OCI-LY3 (cell line): ENCODE data around the gene PTPRM.

Source experiments
- H2AFZ ChIP-seq: fragments of 200-600, 300-600 bp; shearing (Covaris generic); 2 replicates; pipeline ENCODE4 v1.6.0; 2014; ENCODE audit warnings: antibody characterized with exemption, low read depth, low read length
- H3K27ac ChIP-seq: fragments of 200-600, 300-600 bp; sonication (generic); 2 replicates; pipeline ENCODE4 v1.5.1; 2014; ENCODE audit warnings: mild to moderate bottlenecking, low read length, moderate library complexity, mixed read lengths
- H3K27me3 ChIP-seq: fragments of 200-600, 300-600 bp; sonication (generic); 2 replicates; pipeline ENCODE4 v1.6.1; 2014; ENCODE audit warnings: low read depth, low read length, mixed read lengths
- H3K36me3 ChIP-seq: fragments of 200-600, 300-600 bp; sonication (generic); replicated peaks from 2 replicates; pipeline ENCODE3; 2014; ENCODE audit warnings: low read depth, low read length, mixed read lengths
- H3K4me1 ChIP-seq: fragments of 300-600, 200-600 bp; sonication (generic); 2 replicates; pipeline ENCODE4 v1.6.1; 2014; ENCODE audit warnings: low read length, mixed read lengths
- H3K4me2 ChIP-seq: fragments of 200-600, 300-600 bp; sonication (generic); 2 replicates; pipeline ENCODE4 v1.6.1; 2014; ENCODE audit warnings: low read length, mixed read lengths
- H3K4me3 ChIP-seq: fragments of 300-600, 200-600 bp; sonication (generic); 2 replicates; pipeline ENCODE4 v1.5.1; 2014; ENCODE audit warnings: antibody characterized with exemption, mild to moderate bottlenecking, low read length, moderate library complexity
- H3K79me2 ChIP-seq: fragments of 300-600, 200-600 bp; shearing (Covaris generic); 2 replicates; pipeline ENCODE4 v1.6.1; 2014; ENCODE audit warnings: mild to moderate bottlenecking, low read length, mixed read lengths
- H3K9ac ChIP-seq: fragments of 300-600, 200-600 bp; shearing (Covaris generic); 2 replicates; pipeline ENCODE4 v1.6.0; 2014; ENCODE audit warnings: mild to moderate bottlenecking, low read length, moderate library complexity
- H3K9me3 ChIP-seq: fragments of 200-600, 300-600 bp; shearing (Covaris generic); 2 replicates; pipeline ENCODE4 v1.6.1; 2014; ENCODE audit warnings: low read length, mixed read lengths; ENCODE audit not compliant: insufficient read depth
- H4K20me1 ChIP-seq: fragments of 200-600, 300-600 bp; sonication (generic); 2 replicates; pipeline ENCODE4 v1.6.1; 2016; ENCODE audit warnings: low read length, mixed read lengths; ENCODE audit not compliant: insufficient read depth
- CTCF ChIP-seq: fragments of 200-600, 300-600 bp; sonication (generic); IDR thresholded peaks from 2 replicates; pipeline ENCODE4 v1.5.1; 2014; ENCODE audit warnings: antibody characterized with exemption, low read length, low read depth
- EZH2phosphoT487 ChIP-seq: fragments of 200-600 bp; shearing (Covaris generic); IDR thresholded peaks from 2 replicates; pipeline ENCODE4 v1.6.1; 2018; ENCODE audit warnings: antibody characterized with exemption, mixed run types, low read depth

PTPRM gene

GRCh38 chr18:8358033-8358765 is 791.1 kb downstream of the PTPRM start:
- H3K36me3 ChIP-seq, result no peaks in the 10 kb centered on the region
- H3K9me3 ChIP-seq, result no peaks in the 10 kb centered on the region
- H3K27me3 ChIP-seq, result peaks cover 50% of the 10 kb centered on the region
- H3K4me2 ChIP-seq, result no peak overlapping the region
- H3K79me2 ChIP-seq, result no peaks in the 10 kb centered on the region
- H2AFZ ChIP-seq, result no peak overlapping the region
- H3K4me1 ChIP-seq, result no peaks in the 10 kb centered on the region
- no peak overlapping the region for H3K4me3 ChIP-seq
- H4K20me1 ChIP-seq, result no peaks in the 10 kb centered on the region
- no peak overlapping the region for H3K27ac ChIP-seq
- H3K9ac ChIP-seq, result no peak overlapping the region
- no peak for TF ChIP-seq EZH2phosphoT487

- no peaks in the 10 kb centered on the region for H3K36me3 ChIP-seq
- no peak overlapping the region for H3K4me3 ChIP-seq
- H3K27me3 ChIP-seq, result peaks cover 53% of the 10 kb centered on the region
- H3K4me2 ChIP-seq, result no peak overlapping the region
- H3K9me3 ChIP-seq, result no peaks in the 10 kb centered on the region
- TF ChIP-seq CTCF (no peak), EZH2phosphoT487 (no peak)
- no peak overlapping the region for H2AFZ ChIP-seq
- no peak overlapping the region for H3K9ac ChIP-seq
- H3K27ac ChIP-seq, result no peak overlapping the region
- no peaks in the 10 kb centered on the region for H3K4me1 ChIP-seq
- H3K79me2 ChIP-seq, result no peaks in the 10 kb centered on the region
- H4K20me1 ChIP-seq, result no peaks in the 10 kb centered on the region
Observed at GRCh38 chr18:8359076-8359475, 792.0 kb downstream of the PTPRM start.

GRCh38 chr18:8359481-8359880 is 792.4 kb downstream of the PTPRM start:
- no peaks in the 10 kb centered on the region for H4K20me1 ChIP-seq
- no peaks in the 10 kb centered on the region for H3K4me1 ChIP-seq
- no peak overlapping the region for H3K4me2 ChIP-seq
- H3K9ac ChIP-seq, result no peak overlapping the region
- no peak overlapping the region for H3K27ac ChIP-seq
- no peaks in the 10 kb centered on the region for H3K36me3 ChIP-seq
- peaks cover 53% of the 10 kb centered on the region for H3K27me3 ChIP-seq
- H3K79me2 ChIP-seq, result no peaks in the 10 kb centered on the region
- H2AFZ ChIP-seq, result no peak overlapping the region
- H3K4me3 ChIP-seq, result no peak overlapping the region
- TF ChIP-seq EZH2phosphoT487, result no peak
- TF ChIP-seq CTCF, result no peak
- no peaks in the 10 kb centered on the region for H3K9me3 ChIP-seq

- Histone ChIP-seq H3K4me3 (no peak overlapping the region), H3K27me3 (peaks cover 56% of the 10 kb centered on the region), H3K9me3 (no peaks in the 10 kb centered on the region), H3K4me2 (no peak overlapping the region), H3K79me2 (no peaks in the 10 kb centered on the region), H4K20me1 (no peaks in the 10 kb centered on the region), H3K27ac (no peak overlapping the region), H2AFZ (no peak overlapping the region), H3K4me1 (no peaks in the 10 kb centered on the region), H3K36me3 (no peaks in the 10 kb centered on the region), H3K9ac (no peak overlapping the region)
- TF ChIP-seq EZH2phosphoT487 (no peak), CTCF (no peak)
Observed at GRCh38 chr18:8361941-8362471, 794.9 kb downstream of the PTPRM start.
